ENCODE measurements around the gene SLC8A1.

GRCh38 chr2:40367652-40368051 lies 84.2 kb downstream of the SLC8A1 start:
- TF ChIP-seq, protein P1, sequence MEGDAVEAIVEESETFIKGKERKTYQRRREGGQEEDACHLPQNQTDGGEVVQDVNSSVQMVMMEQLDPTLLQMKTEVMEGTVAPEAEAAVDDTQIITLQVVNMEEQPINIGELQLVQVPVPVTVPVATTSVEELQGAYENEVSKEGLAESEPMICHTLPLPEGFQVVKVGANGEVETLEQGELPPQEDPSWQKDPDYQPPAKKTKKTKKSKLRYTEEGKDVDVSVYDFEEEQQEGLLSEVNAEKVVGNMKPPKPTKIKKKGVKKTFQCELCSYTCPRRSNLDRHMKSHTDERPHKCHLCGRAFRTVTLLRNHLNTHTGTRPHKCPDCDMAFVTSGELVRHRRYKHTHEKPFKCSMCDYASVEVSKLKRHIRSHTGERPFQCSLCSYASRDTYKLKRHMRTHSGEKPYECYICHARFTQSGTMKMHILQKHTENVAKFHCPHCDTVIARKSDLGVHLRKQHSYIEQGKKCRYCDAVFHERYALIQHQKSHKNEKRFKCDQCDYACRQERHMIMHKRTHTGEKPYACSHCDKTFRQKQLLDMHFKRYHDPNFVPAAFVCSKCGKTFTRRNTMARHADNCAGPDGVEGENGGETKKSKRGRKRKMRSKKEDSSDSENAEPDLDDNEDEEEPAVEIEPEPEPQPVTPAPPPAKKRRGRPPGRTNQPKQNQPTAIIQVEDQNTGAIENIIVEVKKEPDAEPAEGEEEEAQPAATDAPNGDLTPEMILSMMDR (IDR thresholded peaks at IDR 0.05) = no peak
- no peak for TF ChIP-seq EZH2 (IDR thresholded peaks at IDR 0.05)
- TF ChIP-seq EZH2phosphoT487 (IDR thresholded peaks at IDR 0.05) = no peak

Measured in neural progenitor cell (in vitro differentiated cells).